Lower lobe of right lung (tissue), 2 donors: ENCODE results near the gene KCNAB1. TPM values are rescaled to one million over a fixed set of nuclear protein-coding genes. Genes with fewer than 3 reads are reported as not detected.

Experiments used
- ATAC-seq, 2 donors: fragments of 200-7000 bp; cut with Tn5 transposase; one replicate each; pipeline ENCODE4 v1.9.1; 2020 to 2022; ENCODE audit warnings: mild to moderate bottlenecking in 2 of 2, moderate library complexity in 2 of 2
- DNase-seq: peaks from one replicate; pipeline ENCODE4 v3.0.0-alpha.2; 2020
- H3K27ac ChIP-seq: fragments of 200-600 bp; one replicate; pipeline ENCODE4 v1.8.0; 2022
- H3K27me3 ChIP-seq: fragments of 200-600 bp; one replicate; pipeline ENCODE4 v1.8.0; 2022; ENCODE audit warnings: low read depth
- H3K36me3 ChIP-seq: fragments of 200-600 bp; one replicate; pipeline ENCODE4 v1.8.0; 2022; ENCODE audit warnings: mild to moderate bottlenecking
- H3K4me1 ChIP-seq: fragments of 200-600 bp; one replicate; pipeline ENCODE4 v1.8.0; 2022
- H3K4me3 ChIP-seq: fragments of 200-600 bp; one replicate; pipeline ENCODE4 v1.8.0; 2022; ENCODE audit warnings: mild to moderate bottlenecking
- H3K9me3 ChIP-seq: fragments of 200-600 bp; one replicate; pipeline ENCODE4 v1.8.0; 2022
- CTCF ChIP-seq: fragments of 200-600 bp; IDR thresholded peaks from one replicate; pipeline ENCODE4 v1.8.0; 2022; ENCODE audit warnings: antibody characterized with exemption, mild to moderate bottlenecking
- intact Hi-C: fragments of 100-400 bp; cut with DNase I; formaldehyde crosslinking; loops from one replicate; pipeline ENCODE4 v1.11.0; 2022
- total RNA-seq: library from RNA; stranded (reverse); fragmentation: NEBNext Ultra II Directional; extraction: Animal tissue kit (Norgen Biotek cat#: 25700); gene quantifications from one replicate; pipeline ENCODE4 v1.2.1, GENCODE V29; 2021
- donor health status: DM: no; HTN: yes; CAD: no; lungs with severe emphysema.

KCNAB1 gene
- total RNA-seq, 1 donor from 2014 or later, result 4.7 TPM

GRCh38 chr3:156201411-156202405 lies 81.3 kb downstream of the KCNAB1 start:
- Histone ChIP-seq H3K27me3 (no peaks in the 10 kb centered on the region), H3K27ac (no peak overlapping the region), H3K9me3 (no peaks in the 10 kb centered on the region), H3K4me3 (no peak overlapping the region), H3K4me1 (no peaks in the 10 kb centered on the region), H3K36me3 (no peaks in the 10 kb centered on the region)
- no peak for TF ChIP-seq CTCF
- intact Hi-C loops, result no loop called here
- no peak for DNase-seq
- ATAC-seq, result no peak

- Histone ChIP-seq H3K27me3 (no peaks in the 10 kb centered on the region), H3K9me3 (no peaks in the 10 kb centered on the region), H3K27ac (no peak overlapping the region), H3K36me3 (no peaks in the 10 kb centered on the region), H3K4me3 (no peak overlapping the region), H3K4me1 (no peaks in the 10 kb centered on the region)
- ATAC-seq, result no peak
- DNase-seq, result no peak
- no peak for TF ChIP-seq CTCF
- intact Hi-C loops, result no loop called here
Measured at GRCh38 chr3:156206157-156206556, 85.8 kb downstream of the KCNAB1 start.

GRCh38 chr3:156207802-156208685 lies 87.7 kb downstream of the KCNAB1 start:
- intact Hi-C loops, result no loop called here
- Histone ChIP-seq H3K9me3 (no peaks in the 10 kb centered on the region), H3K27me3 (no peaks in the 10 kb centered on the region), H3K27ac (no peak overlapping the region), H3K4me3 (no peak overlapping the region), H3K4me1 (no peaks in the 10 kb centered on the region), H3K36me3 (no peaks in the 10 kb centered on the region)
- ATAC-seq (no peak), DNase-seq (no peak)
- TF ChIP-seq CTCF, result no peak

GRCh38 chr3:156209631-156210335 lies 89.4 kb downstream of the KCNAB1 start:
- DNase-seq, result no peak
- intact Hi-C loops, result no loop called here
- no peak overlapping the region for H3K27ac ChIP-seq
- no peak for TF ChIP-seq CTCF
- H3K27me3 ChIP-seq, result no peaks in the 10 kb centered on the region
- H3K9me3 ChIP-seq, result no peaks in the 10 kb centered on the region
- no peaks in the 10 kb centered on the region for H3K36me3 ChIP-seq
- no peaks in the 10 kb centered on the region for H3K4me1 ChIP-seq
- ATAC-seq, result peak; percentile 20 to 82
- no peak overlapping the region for H3K4me3 ChIP-seq

GRCh38 chr3:156211583-156211982 lies 91.2 kb downstream of the KCNAB1 start:
- TF ChIP-seq CTCF, result no peak
- Histone ChIP-seq H3K36me3 (no peaks in the 10 kb centered on the region), H3K4me1 (no peaks in the 10 kb centered on the region), H3K27ac (no peak overlapping the region), H3K9me3 (no peaks in the 10 kb centered on the region), H3K27me3 (no peaks in the 10 kb centered on the region), H3K4me3 (no peak overlapping the region)
- DNase-seq (no peak), ATAC-seq (no peak)
- intact Hi-C loops, result no loop called here
